GM18868 (cell line): Measurements from ENCODE around the gene C16orf87.
A peak's percentile ranks its signal among the peaks of the same experiment; 100 is the strongest.

Experiments used
- ATAC-seq: cut with Tn5 transposase; IDR thresholded peaks from one replicate; pipeline ENCODE4 v1.9.1; 2021; ENCODE audit warnings: mild to moderate bottlenecking, moderate library complexity; ENCODE audit not compliant: unreplicated experiment

Gene C16orf87

GRCh38 chr16:46843898-46844642, 13.1 kb upstream of the C16orf87 start:
- no peak for ATAC-seq

- ATAC-seq, result no peak
These were observed 11.4 kb upstream of the C16orf87 start for GRCh38 chr16:46842192-46842895.

GRCh38 chr16:46839986-46840443, 9.0 kb upstream of the C16orf87 start:
- no peak for ATAC-seq

- no peak for ATAC-seq
These were observed 5.9 kb upstream of the C16orf87 start for GRCh38 chr16:46836534-46837530.

- no peak for ATAC-seq
These were observed 2.5 kb upstream of the C16orf87 start for GRCh38 chr16:46833460-46833800.

GRCh38 chr16:46832757-46833459, 1.9 kb upstream of the C16orf87 start:
- no peak for ATAC-seq

GRCh38 chr16:46830417-46830901, 521 bp downstream of the C16orf87 start:
- ATAC-seq, result peak; percentile 7

- ATAC-seq, result no peak
These were observed 2.0 kb downstream of the C16orf87 start for GRCh38 chr16:46828943-46829342.

GRCh38 chr16:46828292-46828691, 2.7 kb downstream of the C16orf87 start:
- ATAC-seq, result no peak

- ATAC-seq, result no peak
These were observed 4.3 kb downstream of the C16orf87 start for GRCh38 chr16:46826631-46827030.

GRCh38 chr16:46822270-46822669, 8.7 kb downstream of the C16orf87 start:
- peak; percentile 93 for ATAC-seq

GRCh38 chr16:46817961-46818360, 13.0 kb downstream of the C16orf87 start:
- ATAC-seq, result no peak

- ATAC-seq, result no peak
These were observed 16.2 kb downstream of the C16orf87 start for GRCh38 chr16:46814790-46815189.

- no peak for ATAC-seq
These were observed 17.4 kb downstream of the C16orf87 start for GRCh38 chr16:46813611-46814010.

- peak; percentile 48 for ATAC-seq
These were observed 18.0 kb downstream of the C16orf87 start for GRCh38 chr16:46812781-46813540.

- no peak for ATAC-seq
These were observed 19.3 kb downstream of the C16orf87 start for GRCh38 chr16:46811682-46812081.

- peak; percentile 79 for ATAC-seq
These were observed 22.0 kb downstream of the C16orf87 start for GRCh38 chr16:46808997-46809396.

- ATAC-seq, result no peak
These were observed 23.6 kb downstream of the C16orf87 start for GRCh38 chr16:46807336-46807735.

- no peak for ATAC-seq
These were observed 27.6 kb downstream of the C16orf87 start for GRCh38 chr16:46803373-46803772.
